NOMO-1 (cell line): ENCODE data around the gene PROSER2.

ENCODE experiments used
- DNase-seq, 2 experiments: peaks; one replicate each; lab custom pipeline; 2025; ENCODE audit not compliant: unreplicated experiment in 2 of 2; lab: John Stamatoyannopoulos, UW

PROSER2 gene

DNA sequence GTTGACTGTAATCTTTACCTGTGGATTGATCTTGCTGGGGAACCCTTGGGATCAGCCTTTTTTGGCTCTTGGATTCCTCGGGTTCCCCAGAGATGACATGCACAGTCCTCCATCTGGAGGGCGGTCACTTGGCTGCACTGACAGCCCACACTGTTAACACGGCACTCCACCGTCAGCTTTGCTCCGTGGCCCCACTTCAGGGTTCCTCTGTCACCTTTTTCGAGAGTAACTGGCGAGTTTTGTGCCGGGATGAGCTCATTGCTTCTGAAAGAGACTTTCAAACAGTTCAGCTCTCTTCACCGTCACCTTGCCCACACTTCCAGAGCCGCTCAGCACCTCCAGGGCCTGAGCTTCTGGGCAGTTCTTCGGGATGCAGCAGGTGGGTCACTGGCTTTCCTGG lies 42.4 kb downstream of the PROSER2 start:
- no peak for DNase-seq

DNA sequence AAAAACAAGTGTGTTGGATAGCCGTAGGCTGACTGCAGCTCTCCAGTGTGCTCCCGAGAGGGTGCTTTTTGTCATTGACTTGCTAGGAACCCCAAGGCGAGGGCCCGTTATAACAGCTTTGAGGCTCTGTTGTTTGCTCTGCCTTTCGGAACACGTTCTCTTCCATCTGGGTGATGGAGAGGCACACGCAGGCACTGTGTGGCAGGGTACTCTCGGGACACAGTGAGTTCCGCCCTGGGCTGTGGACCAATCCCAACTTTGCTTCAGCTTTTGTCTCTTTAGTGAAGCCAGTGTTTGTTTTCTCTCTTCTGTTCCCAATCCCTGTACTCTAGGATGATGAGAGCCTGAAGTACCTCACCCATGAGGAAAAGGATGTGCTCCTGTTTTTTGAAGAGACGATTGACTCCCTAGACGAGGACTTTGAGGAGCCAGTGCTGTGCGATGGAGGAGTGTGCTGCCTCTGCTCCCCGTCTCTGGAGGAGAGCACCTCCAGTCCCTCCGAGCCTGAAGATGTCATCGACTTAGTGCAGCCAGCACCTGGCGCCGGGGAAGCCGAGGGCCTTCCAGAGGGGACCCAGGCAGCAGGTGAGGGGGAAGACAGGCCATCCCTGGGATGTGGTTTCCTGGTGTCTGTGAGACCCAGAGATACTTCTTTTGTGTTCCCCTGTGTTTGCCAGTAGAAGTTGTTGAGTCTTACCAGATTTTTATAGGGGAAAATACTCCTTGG lies 43.2 kb downstream of the PROSER2 start:
- no peak for DNase-seq

DNA sequence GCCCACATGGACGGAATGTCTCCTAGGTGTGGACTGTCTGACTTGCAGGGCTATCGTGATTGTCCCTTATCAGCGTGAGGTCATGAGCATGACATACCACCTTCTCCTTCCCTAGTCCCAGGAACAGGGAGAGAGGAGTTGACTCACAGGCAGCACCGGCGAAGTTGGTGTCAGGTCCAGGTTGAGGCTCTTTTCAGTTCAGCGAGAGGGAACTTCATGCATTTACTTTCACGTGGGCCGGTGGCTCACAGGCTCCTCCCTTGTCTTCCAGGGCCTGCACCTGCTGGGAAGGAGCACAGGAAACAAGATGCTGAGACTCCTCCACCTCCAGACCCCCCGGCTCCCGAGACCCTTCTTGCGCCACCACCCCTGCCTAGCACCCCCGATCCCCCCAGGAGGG lies 46.1 kb downstream of the PROSER2 start:
- no peak for DNase-seq

DNA sequence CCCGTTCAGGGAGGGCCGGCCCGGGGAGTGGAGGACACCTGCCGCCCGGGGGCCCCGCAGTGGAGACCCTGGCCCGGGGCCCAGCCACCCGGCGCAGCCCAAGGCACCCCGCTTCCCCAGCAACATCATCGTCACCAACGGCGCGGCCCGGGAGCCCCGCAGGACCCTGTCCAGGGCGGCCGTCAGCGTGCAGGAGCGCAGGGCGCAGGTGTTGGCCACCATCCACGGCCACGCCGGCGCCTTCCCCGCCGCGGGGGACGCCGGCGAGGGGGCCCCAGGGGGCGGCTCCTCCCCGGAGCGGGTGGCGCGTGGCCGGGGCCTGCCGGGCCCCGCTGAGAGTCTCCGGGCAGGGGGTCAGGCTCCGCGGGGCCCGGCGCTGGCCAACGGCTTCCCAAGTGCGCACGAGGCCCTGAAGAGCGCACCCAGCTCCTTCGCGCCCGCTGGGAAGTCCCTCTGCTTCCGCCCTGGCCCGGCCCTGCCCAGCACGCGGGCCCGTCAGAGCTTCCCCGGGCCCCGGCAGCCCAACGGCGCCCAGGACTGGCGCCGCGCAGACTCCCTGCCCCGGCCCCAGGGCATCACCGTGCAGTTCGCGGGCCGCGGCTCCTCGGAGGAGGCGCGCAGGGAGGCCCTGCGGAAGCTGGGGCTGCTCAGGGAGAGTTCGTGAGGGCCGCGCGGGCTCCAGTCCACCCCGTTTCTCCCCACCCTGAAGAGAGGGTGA lies 46.7 kb downstream of the PROSER2 start:
- DNase-seq, result no peak

- no peak for DNase-seq
Measured at GRCh38 chr10:11870461-11870780, 47.3 kb downstream of the PROSER2 start.

- no peak for DNase-seq
Measured at GRCh38 chr10:11870900-11871400, 47.8 kb downstream of the PROSER2 start.

- DNase-seq, result no peak
Measured at GRCh38 chr10:11871466-11871865, 48.3 kb downstream of the PROSER2 start.

- DNase-seq, result no peak
Measured at GRCh38 chr10:11874568-11875493, 51.7 kb downstream of the PROSER2 start.

GRCh38 chr10:11875494-11876281 lies 52.5 kb downstream of the PROSER2 start:
- DNase-seq, result no peak

- no peak for DNase-seq
Measured at GRCh38 chr10:11876324-11876723, 53.2 kb downstream of the PROSER2 start.

- DNase-seq, result no peak
Measured at GRCh38 chr10:11876805-11877590, 53.8 kb downstream of the PROSER2 start.

GRCh38 chr10:11877591-11877905 lies 54.4 kb downstream of the PROSER2 start:
- no peak for DNase-seq

DNA sequence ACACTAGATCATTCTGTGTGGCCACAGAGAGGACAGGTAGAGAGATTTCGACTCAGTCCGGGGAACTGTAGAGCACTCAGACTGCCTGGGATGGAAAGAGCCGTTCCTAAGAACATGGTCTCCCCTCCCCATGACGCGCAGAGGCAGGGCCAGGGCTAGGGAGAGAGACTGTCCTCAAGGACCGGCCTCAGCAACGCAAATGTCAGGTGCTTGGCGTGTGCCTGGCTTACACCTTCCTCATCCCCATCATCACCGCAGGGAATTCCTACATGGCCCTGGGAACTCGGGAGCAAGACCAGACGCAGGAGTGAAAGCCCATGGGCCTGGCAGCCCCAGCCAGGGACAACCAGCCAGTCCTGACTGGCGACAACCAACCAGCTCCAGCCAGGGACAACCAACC lies 55.6 kb downstream of the PROSER2 start:
- no peak for DNase-seq

DNA sequence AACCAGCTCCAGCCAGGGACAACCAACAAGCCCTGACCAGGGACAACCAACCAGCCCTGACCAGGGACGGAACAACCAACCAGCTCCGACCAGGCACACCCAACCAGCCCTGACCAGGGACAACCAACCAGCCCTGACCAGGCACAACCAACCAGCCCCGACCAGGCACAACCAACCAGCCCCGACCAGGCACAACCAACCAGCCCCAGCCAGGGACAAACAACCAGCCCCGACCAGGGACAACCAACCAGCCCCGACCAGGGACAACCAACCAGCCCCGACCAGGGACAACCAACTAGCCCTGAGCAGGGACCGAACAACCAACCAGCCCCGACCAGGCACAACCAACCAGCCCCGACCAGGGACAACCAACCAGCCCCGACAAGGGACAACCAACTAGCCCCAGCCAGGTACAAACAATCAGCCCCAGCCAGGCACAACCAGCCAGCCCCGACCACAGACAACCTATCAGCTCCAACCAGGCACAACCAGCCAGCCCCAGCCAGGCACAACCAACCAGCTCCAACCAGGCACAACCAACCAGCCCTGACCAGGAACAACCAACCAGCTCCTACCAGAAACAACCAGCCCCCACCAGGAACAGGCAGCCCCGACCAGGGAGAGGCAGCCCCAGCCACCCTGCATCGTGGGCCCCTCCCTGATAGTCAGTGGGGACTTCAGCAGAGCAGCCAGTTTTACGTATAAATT lies 56.4 kb downstream of the PROSER2 start:
- DNase-seq, result no peak

DNA sequence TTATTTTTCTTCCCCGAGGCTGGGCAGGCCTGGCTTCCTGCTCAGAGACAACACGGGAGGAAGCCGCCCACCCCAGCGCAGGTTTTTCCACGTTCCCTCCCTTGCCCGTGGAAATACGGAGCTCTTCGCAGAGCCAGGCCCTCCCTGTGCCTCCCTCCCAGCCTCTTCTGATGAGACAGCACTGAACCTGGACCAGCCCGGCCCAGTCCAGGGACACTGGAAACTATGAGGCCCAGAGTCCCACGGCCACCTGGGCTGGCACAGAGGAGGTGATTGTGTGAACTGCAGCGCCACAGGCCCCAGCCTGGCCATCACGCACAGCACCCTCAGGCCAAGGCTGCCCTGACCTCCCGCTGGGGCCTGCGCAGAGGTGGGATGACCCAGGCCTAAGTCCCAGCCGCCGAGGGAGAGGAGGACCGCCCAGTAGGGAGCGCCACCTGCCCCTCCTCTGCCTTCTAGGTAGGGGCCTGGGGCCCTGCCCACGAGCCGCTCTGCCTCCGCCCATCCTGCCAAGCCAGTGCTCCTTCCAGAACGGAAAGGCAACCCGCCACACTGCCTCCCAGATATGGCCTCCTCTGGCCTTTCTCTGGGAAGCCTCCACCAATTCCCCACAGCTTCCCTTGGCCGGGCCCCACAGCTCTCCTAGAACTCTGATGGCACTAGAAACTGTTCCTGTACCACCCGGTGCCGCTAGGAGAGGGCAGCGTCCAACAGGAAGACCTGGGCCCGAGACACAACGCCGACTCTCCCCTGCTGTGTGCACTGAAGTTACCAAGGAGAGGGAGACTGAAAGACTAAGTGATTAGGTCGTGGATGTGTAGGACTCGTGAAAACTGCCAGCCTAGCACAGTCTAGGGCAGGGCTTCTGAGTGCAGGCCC lies 57.2 kb downstream of the PROSER2 start:
- no peak for DNase-seq

DNA sequence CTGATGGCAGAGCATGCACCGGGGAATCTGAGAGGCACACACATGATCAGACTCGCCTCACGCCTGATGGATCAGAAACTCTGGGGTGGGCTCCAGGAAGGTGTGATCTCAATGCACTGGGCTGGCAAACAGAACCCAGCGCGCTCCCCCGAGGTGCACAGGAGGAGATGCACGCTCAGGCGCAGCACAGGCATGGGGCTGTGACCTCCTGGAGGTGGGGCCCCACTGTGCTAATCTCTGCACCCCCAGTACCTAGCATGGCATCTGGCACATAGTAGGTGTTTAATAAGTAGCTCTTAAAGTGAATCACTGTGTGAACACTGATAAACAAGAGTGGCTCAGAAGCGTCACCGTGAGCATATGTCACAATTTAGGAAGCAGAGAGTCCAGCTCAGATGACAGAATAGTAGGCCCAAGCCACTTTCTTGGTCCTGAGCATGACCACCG lies 57.9 kb downstream of the PROSER2 start:
- no peak for DNase-seq

DNA sequence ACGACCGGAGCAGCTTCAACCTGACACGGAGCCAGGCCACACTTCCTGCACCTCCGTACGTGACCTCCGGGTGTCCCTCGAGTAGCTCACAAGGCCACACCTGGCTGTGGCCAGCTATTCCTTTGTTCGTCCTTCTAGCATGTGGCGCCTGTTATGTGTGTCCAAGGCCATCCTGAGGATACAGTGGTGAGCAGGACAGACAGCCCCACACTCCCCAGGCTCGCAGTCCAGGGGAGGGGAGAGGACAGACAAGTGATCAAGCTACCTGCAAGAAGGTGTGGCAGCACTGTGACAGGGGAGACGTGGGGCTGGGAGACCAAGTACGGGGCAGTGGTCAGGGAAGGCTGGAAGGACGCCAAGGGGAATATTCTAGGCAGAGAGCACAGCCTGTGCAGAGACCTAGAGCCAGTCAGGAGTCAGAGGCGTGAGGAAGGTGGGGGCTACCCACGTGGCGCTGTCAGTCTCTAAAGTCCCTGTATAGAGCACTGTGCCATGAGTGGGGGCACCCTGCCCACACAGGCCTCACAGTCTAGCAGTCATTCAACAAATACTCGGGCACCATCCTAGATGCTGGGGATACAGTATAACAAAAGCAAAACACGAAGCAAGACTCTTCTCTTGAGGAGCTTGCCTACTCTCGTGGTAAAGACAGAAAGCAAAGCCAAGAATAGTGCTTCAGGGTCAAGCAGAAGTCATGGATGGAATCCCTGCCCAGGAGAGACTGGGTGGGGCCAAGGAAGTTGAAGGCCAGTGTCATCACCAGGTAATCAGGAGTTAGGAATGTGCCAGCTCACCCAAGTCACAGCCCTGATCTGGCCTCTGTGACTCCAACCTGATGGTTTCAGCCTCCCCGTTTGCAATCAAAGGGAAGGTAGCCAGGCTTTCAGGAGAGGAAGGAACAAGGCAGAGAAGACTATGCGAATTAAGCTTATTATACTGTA lies 58.6 kb downstream of the PROSER2 start:
- no peak for DNase-seq
